ENCODE measurements around the gene MTA3.

DNA sequence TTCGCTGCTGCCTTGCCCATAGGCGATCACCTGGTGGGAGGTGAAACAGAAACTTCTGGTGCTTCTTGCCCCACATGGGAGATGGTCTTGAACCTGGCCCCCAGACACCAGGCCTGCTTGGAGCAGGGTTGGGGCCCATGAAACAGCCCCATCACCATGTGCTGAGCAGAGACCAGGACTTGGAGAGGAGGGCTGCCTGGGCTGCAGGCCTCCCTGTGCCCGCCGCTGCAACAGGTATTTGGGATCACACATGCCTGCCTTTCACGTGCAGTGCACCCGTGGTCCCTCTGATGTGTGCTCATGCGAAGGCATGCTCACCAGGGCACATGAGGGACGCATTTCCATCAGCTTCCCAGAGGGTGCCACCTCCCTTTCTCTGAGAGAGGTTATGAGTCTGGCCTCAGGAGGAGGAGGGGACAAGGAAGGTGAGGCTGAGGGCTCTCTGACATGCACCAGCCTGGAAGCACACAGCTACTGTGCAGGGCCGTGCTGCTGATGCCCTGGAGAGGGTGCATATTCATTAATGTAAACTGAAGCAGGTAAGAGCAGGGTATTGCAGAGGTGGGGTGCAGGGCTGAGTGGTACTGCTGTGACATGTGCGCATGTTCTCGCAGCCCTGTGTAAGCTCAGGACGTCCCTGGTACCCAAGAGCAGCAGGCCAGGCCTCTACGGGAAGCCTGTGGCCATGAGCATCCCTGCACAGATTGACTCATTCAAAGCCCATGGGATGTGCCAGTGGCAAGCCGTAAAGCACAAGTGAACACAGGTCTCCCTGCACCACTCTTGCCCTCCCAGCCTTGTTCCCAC, 199.7 kb downstream of the MTA3 start:
- TF ChIP-seq, protein P1, sequence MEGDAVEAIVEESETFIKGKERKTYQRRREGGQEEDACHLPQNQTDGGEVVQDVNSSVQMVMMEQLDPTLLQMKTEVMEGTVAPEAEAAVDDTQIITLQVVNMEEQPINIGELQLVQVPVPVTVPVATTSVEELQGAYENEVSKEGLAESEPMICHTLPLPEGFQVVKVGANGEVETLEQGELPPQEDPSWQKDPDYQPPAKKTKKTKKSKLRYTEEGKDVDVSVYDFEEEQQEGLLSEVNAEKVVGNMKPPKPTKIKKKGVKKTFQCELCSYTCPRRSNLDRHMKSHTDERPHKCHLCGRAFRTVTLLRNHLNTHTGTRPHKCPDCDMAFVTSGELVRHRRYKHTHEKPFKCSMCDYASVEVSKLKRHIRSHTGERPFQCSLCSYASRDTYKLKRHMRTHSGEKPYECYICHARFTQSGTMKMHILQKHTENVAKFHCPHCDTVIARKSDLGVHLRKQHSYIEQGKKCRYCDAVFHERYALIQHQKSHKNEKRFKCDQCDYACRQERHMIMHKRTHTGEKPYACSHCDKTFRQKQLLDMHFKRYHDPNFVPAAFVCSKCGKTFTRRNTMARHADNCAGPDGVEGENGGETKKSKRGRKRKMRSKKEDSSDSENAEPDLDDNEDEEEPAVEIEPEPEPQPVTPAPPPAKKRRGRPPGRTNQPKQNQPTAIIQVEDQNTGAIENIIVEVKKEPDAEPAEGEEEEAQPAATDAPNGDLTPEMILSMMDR (IDR thresholded peaks at IDR 0.05 in 4 of 5, conservative IDR thresholded peaks at IDR 0.05 in 1 of 5): no peak
- no peak for TF ChIP-seq POLR2A (IDR thresholded peaks at IDR 0.05)
